GM13976 (cell line): ENCODE data around the gene GNAS.

Experiments used
- DNase-seq: peaks from one replicate; pipeline ENCODE4 v3.0.0; 2012; ENCODE audit warnings: low spot score
- in situ Hi-C: fragments of 300-500 bp; cut with MboI; formaldehyde crosslinking; loops from one replicate; pipeline ENCODE4 v1.12.0; 2022; ENCODE audit warnings: low sequenced_read_pairs, mixed read lengths, inconsistent platforms; ENCODE audit not compliant: unreplicated experiment
- TF ChIP-seq, protein P1 (sequence below): IDR thresholded peaks from 2 replicates; pipeline ENCODE4 v1.5.1; 2012; ENCODE audit warnings: borderline replicate concordance, mild to moderate bottlenecking; ENCODE audit not compliant: insufficient read depth; ENCODE audit errors: extremely low read depth, missing control alignments, control extremely low read depth

The GNAS gene

DNA sequence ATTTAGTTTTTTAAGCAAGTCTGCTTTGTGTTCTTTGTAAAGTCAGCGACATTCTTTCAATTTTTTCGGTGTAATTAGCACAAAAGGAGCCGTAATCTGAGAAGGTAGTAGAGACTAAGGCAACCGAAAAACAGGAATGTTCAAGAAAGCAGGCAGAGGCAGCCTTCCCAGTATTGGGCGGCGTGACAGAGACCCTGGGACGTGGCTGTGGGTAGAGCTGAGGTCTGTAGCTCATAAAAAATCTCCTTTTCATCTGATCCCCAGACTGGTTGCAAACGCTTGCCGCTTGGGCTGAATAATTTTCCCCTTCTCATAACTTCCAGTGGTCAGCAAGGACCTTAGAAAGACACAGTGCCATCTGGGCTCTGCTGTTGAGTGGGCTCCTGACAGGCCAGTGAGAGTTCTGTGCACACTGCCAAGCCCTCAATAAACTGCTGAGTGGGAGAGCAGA, 30.8 kb downstream of the GNAS start:
- in situ Hi-C loops, result no loop called here
- TF ChIP-seq, protein P1, sequence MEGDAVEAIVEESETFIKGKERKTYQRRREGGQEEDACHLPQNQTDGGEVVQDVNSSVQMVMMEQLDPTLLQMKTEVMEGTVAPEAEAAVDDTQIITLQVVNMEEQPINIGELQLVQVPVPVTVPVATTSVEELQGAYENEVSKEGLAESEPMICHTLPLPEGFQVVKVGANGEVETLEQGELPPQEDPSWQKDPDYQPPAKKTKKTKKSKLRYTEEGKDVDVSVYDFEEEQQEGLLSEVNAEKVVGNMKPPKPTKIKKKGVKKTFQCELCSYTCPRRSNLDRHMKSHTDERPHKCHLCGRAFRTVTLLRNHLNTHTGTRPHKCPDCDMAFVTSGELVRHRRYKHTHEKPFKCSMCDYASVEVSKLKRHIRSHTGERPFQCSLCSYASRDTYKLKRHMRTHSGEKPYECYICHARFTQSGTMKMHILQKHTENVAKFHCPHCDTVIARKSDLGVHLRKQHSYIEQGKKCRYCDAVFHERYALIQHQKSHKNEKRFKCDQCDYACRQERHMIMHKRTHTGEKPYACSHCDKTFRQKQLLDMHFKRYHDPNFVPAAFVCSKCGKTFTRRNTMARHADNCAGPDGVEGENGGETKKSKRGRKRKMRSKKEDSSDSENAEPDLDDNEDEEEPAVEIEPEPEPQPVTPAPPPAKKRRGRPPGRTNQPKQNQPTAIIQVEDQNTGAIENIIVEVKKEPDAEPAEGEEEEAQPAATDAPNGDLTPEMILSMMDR, result no peak
- DNase-seq, result no peak

DNA sequence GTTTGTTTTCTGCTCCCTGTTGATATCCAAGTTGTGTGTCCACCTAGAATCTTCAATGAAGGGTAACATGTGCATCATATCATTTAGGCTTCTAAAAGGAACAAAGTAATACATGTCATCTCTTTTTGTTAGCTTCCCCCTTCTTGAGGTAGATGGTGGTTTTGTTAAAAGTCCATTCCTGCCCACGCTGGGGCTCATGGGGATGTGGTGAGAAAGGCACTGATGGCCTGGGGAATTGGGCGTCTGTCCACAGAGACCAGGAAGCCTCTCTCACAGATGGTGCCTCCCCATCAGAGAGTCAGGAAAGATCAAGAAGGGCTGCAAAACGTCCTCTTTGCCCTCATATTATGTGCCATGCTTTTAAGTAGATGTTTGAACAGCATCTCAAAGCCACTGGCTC, 32.5 kb downstream of the GNAS start:
- no peak for DNase-seq
- TF ChIP-seq, protein P1, result no peak
- in situ Hi-C loops, result no loop called here

DNA sequence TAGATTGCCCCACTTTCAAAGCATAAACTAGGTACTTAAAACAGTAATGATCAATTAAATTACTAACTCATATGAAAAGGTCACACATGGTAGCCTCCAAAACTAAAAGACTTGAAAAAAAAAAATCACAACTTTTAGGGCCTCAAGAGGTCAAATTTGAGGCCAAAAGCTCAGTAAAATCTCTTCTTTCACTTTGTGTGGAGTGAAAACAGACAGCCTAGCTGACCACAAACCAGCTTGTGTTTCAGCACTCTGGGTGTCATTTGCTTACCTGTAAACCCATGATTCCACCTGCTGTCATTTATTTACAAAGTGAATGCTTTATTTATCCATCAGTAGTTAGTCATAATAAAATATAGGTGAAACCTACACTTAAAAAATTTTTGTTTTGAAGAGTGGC, 34.0 kb downstream of the GNAS start:
- DNase-seq, result peak; percentile 45
- in situ Hi-C loops, result no loop called here
- TF ChIP-seq, protein P1, result no peak

DNA sequence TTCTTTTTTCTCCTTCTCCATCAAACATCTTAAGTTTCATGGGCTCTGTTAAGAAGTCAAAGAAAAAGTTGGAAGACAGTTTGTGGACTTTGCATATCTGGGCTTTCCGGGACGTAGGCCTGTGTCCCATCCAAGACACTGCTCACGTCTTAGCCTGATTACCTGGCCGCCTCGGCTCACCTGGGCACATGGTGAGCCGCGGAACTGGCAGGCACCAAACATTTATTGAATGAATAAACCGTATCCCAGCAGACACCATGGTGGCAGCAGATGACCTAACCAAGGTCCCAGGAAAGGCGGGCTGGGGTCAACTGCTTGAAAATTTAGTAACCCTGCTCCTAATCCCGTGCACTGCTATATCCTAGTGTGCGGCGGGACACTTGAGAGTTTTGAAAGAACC, 35.6 kb downstream of the GNAS start:
- in situ Hi-C loops, result no loop called here
- TF ChIP-seq, protein P1, result no peak
- DNase-seq, result no peak

DNA sequence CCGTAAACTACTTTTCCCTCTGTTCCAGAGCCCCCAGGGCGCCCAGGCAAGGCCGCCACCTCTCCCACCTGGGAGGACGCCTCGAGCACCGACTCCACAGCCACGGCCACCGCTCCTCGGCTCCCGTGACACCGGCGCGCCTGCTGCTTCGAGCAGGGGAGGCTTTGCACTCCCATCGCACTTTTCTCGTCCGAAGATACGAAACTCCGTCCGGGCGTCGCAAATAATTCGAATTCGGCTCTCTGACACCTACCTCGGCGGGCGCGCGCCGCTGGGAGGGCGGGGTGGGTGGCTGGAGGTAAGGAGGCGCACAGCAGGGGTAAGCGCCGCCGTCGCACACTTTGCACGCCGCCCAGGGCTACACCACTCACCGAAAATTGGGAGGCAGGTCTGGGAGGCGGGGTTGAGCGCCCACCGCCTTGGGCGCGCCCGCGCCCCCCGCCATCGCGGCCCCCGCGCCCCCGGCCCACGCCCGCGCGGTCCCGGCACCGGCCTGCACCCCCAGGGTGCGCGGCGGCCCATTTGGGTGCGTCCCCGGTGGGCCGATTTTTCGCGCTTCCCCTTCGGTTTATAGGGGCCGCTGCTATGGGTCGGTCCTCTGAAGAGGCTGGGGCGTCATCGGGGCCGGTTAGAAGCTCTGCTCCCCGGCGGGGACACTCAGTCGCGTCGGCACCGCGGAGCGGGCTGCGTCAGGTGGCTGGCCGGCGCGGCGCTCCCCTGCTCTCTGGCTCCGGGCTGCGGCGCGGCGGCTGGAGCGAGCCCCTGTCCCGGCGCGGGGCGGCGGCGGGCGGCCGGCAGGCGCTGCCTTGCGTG, 36.2 kb downstream of the GNAS start:
- in situ Hi-C loops, result no loop called here
- peak; percentile 90 for DNase-seq
- TF ChIP-seq, protein P1, result no peak

DNA sequence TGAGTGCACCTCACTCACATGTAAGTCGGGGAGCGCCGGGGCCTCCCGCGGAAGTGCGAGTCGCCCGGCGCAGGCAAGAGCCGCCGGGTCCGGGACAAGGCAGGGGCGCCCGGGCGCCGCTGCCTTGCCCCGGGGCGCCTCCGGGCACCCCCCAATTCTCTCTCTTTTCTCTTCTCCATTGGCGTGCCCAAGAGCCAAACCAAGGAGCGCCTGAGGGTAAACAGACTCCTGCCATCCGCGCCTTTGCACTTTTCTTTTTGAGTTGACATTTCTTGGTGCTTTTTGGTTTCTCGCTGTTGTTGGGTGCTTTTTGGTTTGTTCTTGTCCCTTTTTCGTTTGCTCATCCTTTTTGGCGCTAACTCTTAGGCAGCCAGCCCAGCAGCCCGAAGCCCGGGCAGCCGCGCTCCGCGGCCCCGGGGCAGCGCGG, 36.8 kb downstream of the GNAS start:
- in situ Hi-C loops, result no loop called here
- no peak for DNase-seq
- TF ChIP-seq, protein P1, result no peak
